ENCODE results near the gene RANBP1.

RANBP1 gene

DNA sequence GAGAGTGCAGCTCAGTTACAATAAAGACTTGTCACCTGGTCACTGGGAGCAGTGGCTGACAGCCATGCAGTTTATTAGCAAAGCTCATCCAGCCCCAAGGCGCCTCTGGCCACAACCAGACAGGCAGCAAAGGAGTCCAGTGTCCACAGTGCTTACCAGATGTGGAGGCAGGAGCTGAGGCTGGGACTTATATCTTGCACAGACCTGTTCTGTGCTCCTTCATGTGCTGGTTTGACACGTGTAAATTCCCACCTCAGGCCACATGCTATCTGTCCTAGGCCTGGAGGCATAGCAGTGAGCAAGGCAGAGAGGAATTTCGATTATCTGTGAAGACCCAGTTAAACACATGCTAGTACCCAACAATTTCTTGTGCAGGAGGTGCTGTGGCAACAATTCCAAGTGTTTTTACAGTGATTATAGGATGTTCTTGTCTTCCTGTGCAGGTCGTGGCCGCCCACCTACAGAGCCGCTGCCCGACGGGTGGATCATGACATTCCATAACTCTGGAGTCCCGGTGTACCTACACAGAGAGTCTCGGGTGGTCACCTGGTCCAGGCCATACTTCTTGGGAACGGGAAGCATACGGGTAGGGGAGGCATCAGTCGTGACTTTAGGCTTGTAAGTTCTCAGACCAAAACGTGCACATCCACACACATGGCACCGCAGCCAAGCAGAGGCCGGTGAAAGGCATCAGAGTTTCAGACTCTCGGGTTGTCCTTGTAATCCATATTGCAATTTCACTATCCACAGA lies 26.5 kb upstream of the RANBP1 start:
- DNase-seq, result no peak

- DNase-seq, result no peak
Measured at GRCh38 chr22:20089977-20090729, 25.8 kb upstream of the RANBP1 start.

- no peak for DNase-seq
Measured at GRCh38 chr22:20090730-20091240, 25.1 kb upstream of the RANBP1 start.

DNA sequence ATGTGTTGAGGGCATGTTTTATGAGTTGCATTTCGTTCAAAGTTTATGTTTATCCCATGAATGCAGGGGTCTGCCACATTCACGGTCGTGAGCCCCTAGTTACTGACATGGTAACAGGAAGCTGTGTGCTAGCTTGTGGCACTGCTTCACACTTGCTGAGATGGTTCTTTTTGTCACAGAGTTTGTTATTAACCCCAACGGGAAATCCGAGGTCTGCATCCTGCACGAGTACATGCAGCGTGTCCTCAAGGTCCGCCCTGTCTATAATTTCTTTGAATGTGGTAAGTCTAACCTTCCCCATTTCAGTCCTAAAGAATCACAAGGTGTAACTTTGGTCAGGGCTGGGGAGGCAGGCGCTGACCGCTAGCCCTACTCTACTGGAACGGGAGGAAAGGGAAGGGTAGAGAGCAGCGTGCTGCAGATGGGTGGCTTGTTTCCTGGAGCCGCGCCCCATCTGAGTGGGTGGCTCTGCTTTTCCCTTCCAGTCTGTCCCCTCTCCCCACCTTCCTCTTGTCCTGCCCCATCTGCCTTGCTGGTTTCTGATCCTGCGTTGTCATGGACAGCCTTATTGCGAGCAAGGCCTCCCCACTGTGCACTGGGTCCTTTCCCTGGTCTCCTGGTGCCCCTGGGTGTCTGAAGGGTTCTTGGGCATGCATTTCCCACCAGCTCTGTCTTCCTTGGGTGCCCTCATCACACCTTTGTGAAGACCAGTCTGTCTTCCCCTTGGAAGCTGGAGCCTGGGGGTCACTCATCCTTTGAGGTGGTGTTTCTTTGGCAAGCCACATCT lies 24.0 kb upstream of the RANBP1 start:
- DNase-seq, result no peak

- no peak for DNase-seq
Measured at GRCh38 chr22:20092477-20092854, 23.4 kb upstream of the RANBP1 start.

- DNase-seq, result no peak
Measured at GRCh38 chr22:20093418-20094196, 22.3 kb upstream of the RANBP1 start.

GRCh38 chr22:20094197-20094807 lies 21.6 kb upstream of the RANBP1 start:
- DNase-seq, result no peak

DNA sequence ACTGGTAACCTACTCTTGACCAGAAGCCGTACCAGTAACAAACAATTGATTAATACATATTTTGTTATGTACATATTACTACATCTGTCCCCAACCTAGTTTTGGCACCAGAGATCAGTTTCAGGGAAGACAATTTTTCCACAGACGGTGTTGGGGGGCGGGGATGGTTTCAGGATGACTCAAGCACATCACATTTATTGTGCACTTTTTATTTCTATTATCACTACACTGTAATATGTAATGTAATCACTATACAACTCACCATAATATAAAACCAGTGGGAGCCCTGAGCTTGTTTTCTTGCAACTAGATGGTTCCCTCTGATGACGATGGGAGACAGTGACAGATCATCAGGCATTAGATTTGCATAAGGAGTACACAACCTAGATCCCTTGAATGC lies 20.4 kb upstream of the RANBP1 start:
- DNase-seq, result no peak

GRCh38 chr22:20096574-20097420 lies 19.1 kb upstream of the RANBP1 start:
- DNase-seq, result no peak

GRCh38 chr22:20099099-20099711 lies 16.7 kb upstream of the RANBP1 start:
- DNase-seq, result no peak

DNA sequence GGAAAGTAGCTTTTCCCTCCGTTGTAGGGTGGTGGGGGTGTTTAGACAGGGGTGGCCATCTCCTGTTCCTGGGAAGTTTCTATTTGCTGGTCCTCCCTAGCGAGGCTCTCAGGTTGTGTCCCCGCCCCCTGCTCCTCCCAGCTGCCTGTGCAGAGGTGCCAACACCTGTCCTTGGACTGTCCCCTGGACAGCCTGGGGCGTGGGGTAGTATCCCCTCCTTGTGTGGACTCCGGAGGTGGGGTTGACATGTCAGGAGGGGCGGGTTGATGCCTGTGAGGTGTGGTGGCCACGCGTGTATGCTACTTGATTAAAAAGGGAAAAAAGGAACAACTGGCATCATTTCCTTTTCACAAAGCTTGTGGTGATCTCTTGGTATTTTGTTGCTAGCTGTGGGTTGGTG lies 14.3 kb upstream of the RANBP1 start:
- DNase-seq, result no peak

GRCh38 chr22:20102203-20102780 lies 13.6 kb upstream of the RANBP1 start:
- no peak for DNase-seq

DNA sequence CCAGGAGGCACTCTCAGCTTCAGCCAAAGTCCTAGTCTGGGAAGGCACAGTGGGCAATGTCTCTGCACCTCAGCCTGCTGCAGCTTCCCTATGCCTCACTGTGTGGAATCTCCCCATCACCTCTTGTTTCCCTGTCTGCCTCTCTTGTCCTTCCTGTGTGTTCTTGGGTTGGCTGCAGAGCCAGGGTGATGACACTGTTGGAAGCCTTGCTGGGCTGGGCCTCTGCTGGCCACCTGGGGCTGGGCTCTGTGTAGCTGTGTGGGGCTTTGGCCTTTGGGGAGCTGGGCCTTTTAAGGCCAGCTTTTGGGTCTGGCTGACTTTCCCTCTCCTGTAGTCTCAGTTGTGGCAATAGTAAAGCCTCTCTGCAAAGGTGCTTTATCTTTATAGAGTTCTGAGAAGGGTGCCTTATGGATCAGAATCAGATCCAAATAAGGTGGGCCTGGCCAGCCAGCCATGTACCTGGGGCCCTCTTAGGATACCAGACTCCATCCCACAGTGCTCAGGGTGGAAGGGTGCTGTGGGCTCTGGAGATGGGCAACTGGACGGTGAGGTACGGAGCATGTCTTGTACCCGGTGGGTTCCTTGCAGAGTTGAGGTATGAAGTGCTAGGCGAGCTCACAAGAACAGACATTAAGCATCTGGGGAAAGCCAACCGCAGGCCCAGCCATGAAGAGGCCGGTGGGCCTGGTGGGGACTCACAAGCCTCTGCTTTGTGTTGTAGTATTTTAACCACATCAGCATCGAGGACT lies 10.3 kb upstream of the RANBP1 start:
- DNase-seq, result no peak

DNA sequence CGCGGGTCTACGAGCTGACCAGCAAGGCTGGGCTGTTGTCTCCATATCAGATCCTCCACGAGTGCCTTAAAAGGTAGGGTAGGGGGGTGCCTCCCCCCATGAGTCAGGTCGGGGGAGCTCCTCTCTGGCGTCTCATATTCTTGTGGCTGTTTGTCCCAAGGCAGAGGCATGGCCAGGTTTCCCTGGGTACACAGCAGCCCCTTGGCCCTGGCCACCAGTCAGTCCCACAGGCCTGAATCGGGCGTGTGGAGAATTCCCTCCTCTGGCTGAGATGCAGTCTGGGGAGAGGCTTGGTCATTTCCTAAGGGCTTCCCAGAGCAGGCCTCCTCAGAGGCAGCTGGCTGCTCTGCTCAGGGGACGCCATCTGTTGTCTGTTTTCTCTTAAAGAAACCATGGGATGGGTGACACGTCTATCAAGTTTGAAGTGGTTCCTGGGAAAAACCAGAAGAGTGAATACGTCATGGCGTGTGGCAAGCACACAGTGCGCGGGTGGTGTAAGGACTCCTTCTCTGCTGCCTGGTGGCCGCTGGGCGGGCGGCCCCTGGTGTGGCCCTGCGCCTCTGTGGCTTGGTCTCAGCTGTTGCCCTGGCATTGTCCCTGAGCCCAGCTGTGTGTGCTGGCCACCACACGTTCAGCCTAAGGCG lies 9.6 kb upstream of the RANBP1 start:
- DNase-seq, result no peak

GRCh38 chr22:20106849-20107237 lies 9.1 kb upstream of the RANBP1 start:
- DNase-seq, result no peak

DNA sequence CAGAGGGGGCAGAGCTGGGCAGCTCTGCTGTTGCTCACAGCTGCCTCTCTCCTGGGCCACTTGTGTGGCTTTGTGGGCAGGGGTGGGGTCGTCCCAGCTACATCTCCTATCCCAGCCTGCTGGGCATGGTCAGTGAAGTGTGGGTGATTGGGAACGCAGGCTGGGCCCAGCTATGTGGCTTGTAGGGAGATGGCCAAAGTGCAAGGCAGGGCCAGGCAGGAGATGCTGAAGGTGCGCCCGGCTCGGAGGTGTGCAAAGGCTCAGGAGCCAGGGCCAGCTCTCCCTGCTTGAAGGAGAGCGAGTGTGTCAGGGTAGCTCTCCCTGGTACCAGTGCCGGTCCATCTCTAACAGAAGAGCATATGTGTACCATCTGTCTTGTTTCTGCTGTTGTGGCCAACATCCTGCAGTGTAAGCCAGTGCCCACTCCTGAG lies 8.4 kb upstream of the RANBP1 start:
- DNase-seq, result no peak

- DNase-seq, result no peak
Measured at GRCh38 chr22:20107951-20108756, 7.8 kb upstream of the RANBP1 start.

DNA sequence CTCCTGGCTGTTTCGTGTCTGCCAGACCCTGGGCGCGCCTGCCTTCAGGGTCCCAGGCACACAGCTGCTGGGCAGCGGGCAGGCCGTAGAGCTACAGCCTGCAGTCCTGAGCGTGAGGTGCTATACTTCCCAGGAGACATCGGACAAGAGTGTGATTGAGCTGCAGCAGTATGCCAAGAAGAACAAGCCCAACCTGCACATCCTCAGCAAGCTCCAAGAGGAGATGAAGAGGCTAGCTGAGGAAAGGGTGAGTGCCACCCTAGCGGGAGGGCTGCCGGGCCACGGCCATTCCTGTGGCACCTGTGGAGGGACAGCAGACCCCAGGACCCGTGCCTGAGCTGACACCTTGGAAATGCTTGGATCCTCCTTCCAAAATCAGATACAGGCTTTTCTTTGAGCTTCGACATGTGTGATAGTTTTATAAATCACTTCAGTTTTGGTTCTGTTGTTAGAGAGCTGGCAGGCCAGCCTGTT lies 7.1 kb upstream of the RANBP1 start:
- no peak for DNase-seq
